PC-9 (cell line): ENCODE data around the gene ADORA2A. TPM values are rescaled to one million over a fixed set of nuclear protein-coding genes. Genes with fewer than 3 reads are reported as not detected.
A peak's percentile ranks its signal among the peaks of the same experiment; 100 is the strongest.

ENCODE experiments used
- BruUV-seq: library from RNA; stranded (reverse); fragments of 400-500 nt; replicated peaks from 2 replicates; lab custom pipeline; 2021; lab: Mats Ljungman, UMichigan
- CTCF ChIA-PET: fragments of 300-600 bp; sonication (Branson Sonifier 250); formaldehyde crosslinking; loops from one replicate; lab custom pipeline; 2022; ENCODE audit warnings: antibody characterized with exemption; lab: Charles Lee
- POLR2A ChIA-PET: fragments of 300-600 bp; sonication (Branson Sonifier 250); formaldehyde crosslinking; loops from one replicate; lab custom pipeline; 2022; ENCODE audit warnings: antibody characterized with exemption; ENCODE audit not compliant: unreplicated experiment; lab: Charles Lee
- DNase-seq, 2 experiments: peaks; one replicate each; pipeline versions ENCODE4 v3.0.0 to v3.0.0-alpha.2; 2015 to 2022; ENCODE audit warnings: mixed read lengths in 1 of 2
- H2AFZ ChIP-seq: fragments of 200-600 bp; sonication (generic); 2 replicates; pipeline ENCODE4 v1.8.1; 2017; ENCODE audit warnings: antibody characterized with exemption
- H3F3A ChIP-seq: fragments of 200-600 bp; sonication (generic); 2 replicates; pipeline ENCODE4 v1.8.1; 2017; ENCODE audit warnings: antibody characterized with exemption, mild to moderate bottlenecking, low read depth; ENCODE audit not compliant: insufficient read depth
- H3K27ac ChIP-seq: fragments of 200-600 bp; sonication (generic); 2 replicates; pipeline ENCODE4 v1.6.1; 2016; ENCODE audit warnings: mixed run types
- H3K27me3 ChIP-seq: fragments of 200-600 bp; sonication (generic); 2 replicates; pipeline ENCODE4 v1.6.1; 2016; ENCODE audit warnings: low read depth, mixed run types; ENCODE audit not compliant: insufficient read depth
- H3K36me3 ChIP-seq: fragments of 200-600 bp; sonication (generic); 2 replicates; pipeline ENCODE4 v1.6.1; 2016; ENCODE audit warnings: low read depth, mixed run types
- H3K4me1 ChIP-seq: fragments of 200-600 bp; sonication (generic); replicated peaks from 2 replicates; pipeline ENCODE4 v1.6.1; 2016; ENCODE audit warnings: mixed run types; ENCODE audit not compliant: insufficient read depth
- H3K4me2 ChIP-seq: fragments of 200-600 bp; sonication (generic); 2 replicates; pipeline ENCODE4 v1.6.1; 2017; ENCODE audit warnings: mixed run types
- H3K4me3 ChIP-seq: fragments of 200-600 bp; sonication (generic); 2 replicates; pipeline ENCODE4 v1.6.1; 2016; ENCODE audit warnings: mixed run types
- H3K79me2 ChIP-seq: fragments of 200-600 bp; sonication (generic); 2 replicates; pipeline ENCODE4 v1.6.1; 2017; ENCODE audit warnings: low read depth, mixed run types
- H3K9me2 ChIP-seq: fragments of 200-600 bp; sonication (generic); 2 replicates; pipeline ENCODE4 v1.8.1; 2017; ENCODE audit warnings: mild to moderate bottlenecking; ENCODE audit not compliant: insufficient read depth
- H3K9me3 ChIP-seq: fragments of 200-600 bp; sonication (generic); 2 replicates; pipeline ENCODE4 v1.8.1; 2016; ENCODE audit warnings: low read depth; ENCODE audit not compliant: insufficient read depth
- H4K20me1 ChIP-seq: fragments of 200-600 bp; sonication (generic); 2 replicates; pipeline ENCODE4 v1.8.1; 2017; ENCODE audit not compliant: insufficient read depth
- CTCF ChIP-seq: fragments of 200-600 bp; sonication (generic); conservative IDR thresholded peaks from 2 replicates; pipeline ENCODE4 v1.6.1; 2017; ENCODE audit warnings: mixed run types, antibody characterized with exemption, mild to moderate bottlenecking, moderate library complexity
- EZH2 ChIP-seq: fragments of 200-600 bp; sonication (generic); IDR thresholded peaks from 2 replicates; pipeline ENCODE4 v1.8.0; 2017; ENCODE audit warnings: antibody characterized with exemption, low read depth
- intact Hi-C: fragments of 100-400 bp; cut with micrococcal nuclease; formaldehyde crosslinking; loops from one replicate; pipeline ENCODE4 v1.10.0; 2022; ENCODE audit not compliant: unreplicated experiment
- total RNA-seq: library from RNA; stranded (reverse); gene quantifications from 2 replicates; pipeline ENCODE4 v1.2.3, GENCODE V29; 2021

The ADORA2A gene
- total RNA-seq, 1 experiment from 2014 or later, result 1.8 TPM

DNA sequence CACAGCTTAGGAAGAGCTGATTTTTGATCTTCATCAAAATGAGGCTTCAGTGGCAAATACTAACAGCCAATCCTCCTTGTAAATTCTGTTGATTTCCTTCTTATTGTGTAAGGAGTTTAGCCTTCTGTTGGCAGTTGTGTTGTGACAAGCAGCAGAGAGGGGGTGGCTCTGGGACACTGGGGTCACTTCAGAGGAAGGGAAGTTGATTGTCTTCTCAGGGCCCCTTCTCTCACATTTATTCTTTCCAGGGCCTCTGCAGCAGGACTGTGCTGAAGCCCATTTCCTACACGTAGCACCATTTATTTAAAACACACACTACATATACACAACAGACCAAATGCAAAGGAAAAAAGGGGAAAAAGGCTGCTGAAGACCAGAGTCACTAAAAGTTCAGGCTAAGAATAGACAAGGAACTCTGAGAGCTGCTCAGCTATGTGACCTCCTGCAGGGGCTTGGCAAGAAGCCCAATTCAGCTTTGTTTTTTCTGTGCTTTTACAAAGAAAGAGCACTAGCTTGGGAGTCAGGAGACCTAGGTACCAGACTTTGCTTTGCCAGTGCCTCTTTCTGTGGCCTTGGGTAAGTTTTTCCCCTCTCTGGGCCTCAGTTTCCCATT lies 39.4 kb downstream of the ADORA2A start:
- no peaks in the 10 kb centered on the region for H4K20me1 ChIP-seq
- no TSS peak for BruUV-seq
- H3K9me3 ChIP-seq, result no peaks in the 10 kb centered on the region
- no peak overlapping the region for H3K4me3 ChIP-seq
- H3K9me2 ChIP-seq, result no peaks in the 10 kb centered on the region
- peaks cover 20% of the 10 kb centered on the region for H3F3A ChIP-seq
- H3K79me2 ChIP-seq, result no peaks in the 10 kb centered on the region
- H3K4me2 ChIP-seq, result peak overlapping the region; percentile 56
- DNase-seq, result peak; percentile 13 to 63
- no peak for TF ChIP-seq CTCF
- TF ChIP-seq EZH2, result no peak
- CTCF ChIA-PET, result no interaction called here
- peak overlapping the region; percentile 59 for H3K27ac ChIP-seq
- intact Hi-C loops, result loop anchor here (1.0 kb wide), 1 partner anchor 19 kb away; no protein-coding TSS in a partner anchor
- no peaks in the 10 kb centered on the region for H3K27me3 ChIP-seq
- H3K4me1 ChIP-seq, result peaks cover 36% of the 10 kb centered on the region
- POLR2A ChIA-PET, result interaction anchor here (0.6 kb wide), 1 partner anchor 89 kb away, joined by 18 read pairs; no protein-coding TSS in a partner anchor
- no peak overlapping the region; the same call in 1 of the 2 replicates for H2AFZ ChIP-seq
- H3K36me3 ChIP-seq, result no peaks in the 10 kb centered on the region

- peaks cover 20% of the 10 kb centered on the region for H3F3A ChIP-seq
- no peaks in the 10 kb centered on the region for H3K9me3 ChIP-seq
- ChIA-PET POLR2A (no interaction called here), CTCF (no interaction called here)
- H4K20me1 ChIP-seq, result no peaks in the 10 kb centered on the region
- no TSS peak for BruUV-seq
- peak overlapping the region; percentile 56 for H3K4me2 ChIP-seq
- H3K79me2 ChIP-seq, result no peaks in the 10 kb centered on the region
- peaks cover 36% of the 10 kb centered on the region for H3K4me1 ChIP-seq
- H3K4me3 ChIP-seq, result no peak overlapping the region
- no peaks in the 10 kb centered on the region for H3K9me2 ChIP-seq
- H3K27me3 ChIP-seq, result no peaks in the 10 kb centered on the region
- no peaks in the 10 kb centered on the region for H3K36me3 ChIP-seq
- H2AFZ ChIP-seq, result no peak overlapping the region
- DNase-seq, result no peak
- intact Hi-C loops, result loop anchor here (1.0 kb wide), 1 partner anchor 19 kb away; no protein-coding TSS in a partner anchor
- H3K27ac ChIP-seq, result peak overlapping the region; percentile 59; the same call in 1 of the 2 replicates
- no peak for TF ChIP-seq CTCF
- TF ChIP-seq EZH2, result no peak
These were observed 39.9 kb downstream of the ADORA2A start for GRCh38 chr22:24467340-24467739.

DNA sequence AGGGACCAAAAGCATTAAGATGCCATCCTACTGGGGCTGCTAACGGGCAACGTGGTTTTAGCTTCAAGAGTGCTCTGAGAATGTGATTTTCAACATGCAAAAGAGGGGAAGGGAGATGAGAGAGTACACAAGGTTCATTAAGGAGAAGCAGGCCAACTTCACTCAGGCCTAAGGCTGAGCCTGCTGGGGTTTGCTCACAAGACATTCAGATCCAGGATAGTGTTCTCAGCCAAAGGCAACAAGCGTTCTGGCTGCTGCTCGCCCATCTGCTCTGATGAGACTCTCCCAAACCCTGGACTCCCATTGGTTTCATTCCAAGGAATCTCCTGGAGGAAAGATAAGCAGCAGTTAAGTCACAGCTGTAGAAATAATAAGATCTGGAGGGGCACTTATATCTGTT lies 44.2 kb downstream of the ADORA2A start:
- Histone ChIP-seq H3K27me3 (no peaks in the 10 kb centered on the region), H3F3A (peaks cover 33% of the 10 kb centered on the region), H3K9me2 (no peaks in the 10 kb centered on the region), H3K36me3 (no peaks in the 10 kb centered on the region), H3K79me2 (no peaks in the 10 kb centered on the region), H4K20me1 (no peaks in the 10 kb centered on the region), H3K9me3 (no peaks in the 10 kb centered on the region), H3K4me3 (no peak overlapping the region), H2AFZ (no peak overlapping the region), H3K4me1 (peaks cover 39% of the 10 kb centered on the region), H3K27ac (no peak overlapping the region), H3K4me2 (no peak overlapping the region)
- TF ChIP-seq EZH2 (no peak), CTCF (no peak)
- no TSS peak for BruUV-seq
- CTCF ChIA-PET, result no interaction called here
- POLR2A ChIA-PET, result no interaction called here
- intact Hi-C loops, result no loop called here
- DNase-seq, result no peak
